GM12878 (cell line): ENCODE data around the gene NEK2. TPM values are rescaled to one million over a fixed set of nuclear protein-coding genes. Genes with fewer than 3 reads are reported as not detected.

Source experiments
- ATAC-seq: fragments of 200-7000 bp; cut with Tn5 transposase; 3 replicates; pipeline ENCODE4 v1.9.1; 2020; ENCODE audit warnings: mild to moderate bottlenecking, moderate library complexity
- BruUV-seq: library from RNA; stranded (reverse); fragments of 400-500 nt; replicated peaks from 2 replicates; lab custom pipeline; 2021; lab: Mats Ljungman, UMichigan
- CTCF ChIA-PET: fragments of 300-600 bp; sonication (Branson Sonifier 250); formaldehyde crosslinking; extraction: SDS; loops from one replicate; lab custom pipeline; 2021; ENCODE audit warnings: inconsistent platforms; lab: Yijun Ruan, JAX
- POLR2A ChIA-PET: fragments of 350-600 bp; formaldehyde crosslinking; extraction: SDS; loops from one replicate; lab custom pipeline; 2021; ENCODE audit warnings: inconsistent platforms; lab: Charles Lee
- RAD21 ChIA-PET: fragments of 300-600 bp; sonication (Branson Sonifier 250); formaldehyde crosslinking; loops from one replicate; lab custom pipeline; 2023; ENCODE audit warnings: antibody characterized with exemption; ENCODE audit not compliant: unreplicated experiment; lab: Charles Lee
- SMC1A ChIA-PET: fragments of 300-600 bp; sonication (Branson Sonifier 250); formaldehyde crosslinking; loops from one replicate; lab custom pipeline; 2023; ENCODE audit not compliant: unreplicated experiment, uncharacterized antibody; lab: Charles Lee
- DNase-seq: peaks from one replicate; pipeline ENCODE4 v3.0.0-alpha.2; 2011; ENCODE audit warnings: low read depth, low spot score
- FAIRE-seq: peaks from 3 replicates; lab custom pipeline; 2011; peaks lifted over from hg19 to GRCh38; lab: Jason Lieb, UNC
- H2AFZ ChIP-seq: 2 replicates; pipeline ENCODE4 v1.6.0; 2011; ENCODE audit warnings: low read depth, low read length, control low read depth; ENCODE audit not compliant: control insufficient read depth
- H3K27ac ChIP-seq: 2 replicates; pipeline ENCODE4 v1.5.1; 2011; ENCODE audit warnings: control low read depth; ENCODE audit not compliant: control insufficient read depth, insufficient read depth
- H3K27me3 ChIP-seq, 2 experiments: replicated peaks in 1 of 2; 2 replicates each; pipeline versions ENCODE4 v1.6.0 to v1.6.1; 2011; ENCODE audit warnings: low read length in 1 of 2; ENCODE audit not compliant: control insufficient read depth in 2 of 2, insufficient read depth in 2 of 2
- H3K36me3 ChIP-seq, 2 experiments: 2 replicates each; pipeline ENCODE4 v1.5.1; 2011; ENCODE audit warnings: low read length in 1 of 2; ENCODE audit not compliant: control insufficient read depth in 2 of 2, insufficient read depth in 2 of 2
- H3K4me1 ChIP-seq: 2 replicates; pipeline ENCODE4 v1.6.1; 2011; ENCODE audit warnings: mild to moderate bottlenecking, low read length, moderate library complexity, mixed read lengths; ENCODE audit not compliant: control insufficient read depth, insufficient read depth
- H3K4me2 ChIP-seq: 2 replicates; pipeline ENCODE4 v1.6.0; 2011; ENCODE audit warnings: control low read depth; ENCODE audit not compliant: control insufficient read depth, insufficient read depth
- H3K4me3 ChIP-seq: fragments of 200-600 bp; sonication (generic); 2 replicates; pipeline ENCODE4 v1.5.1; 2016
- H3K79me2 ChIP-seq: 2 replicates; pipeline ENCODE4 v1.6.0; 2011; ENCODE audit warnings: low read length; ENCODE audit not compliant: control insufficient read depth, insufficient read depth
- H3K9ac ChIP-seq: 2 replicates; pipeline ENCODE4 v1.8.0; 2011; ENCODE audit warnings: low read length, control low read depth, mixed read lengths; ENCODE audit not compliant: control insufficient read depth, insufficient read depth
- H3K9me3 ChIP-seq: replicated peaks from 3 replicates; pipeline ENCODE4 v1.5.1; 2011; ENCODE audit warnings: mild to moderate bottlenecking, low read length; ENCODE audit not compliant: control insufficient read depth, insufficient read depth
- H4K20me1 ChIP-seq: 2 replicates; pipeline ENCODE4 v1.6.0; 2011; ENCODE audit not compliant: control insufficient read depth, insufficient read depth
- ESRRA ChIP-seq: IDR thresholded peaks from 2 replicates; pipeline ENCODE4 v1.6.1; 2012; ENCODE audit warnings: mild to moderate bottlenecking, low read length, improper control_type of control experiment
- EZH2 ChIP-seq: IDR thresholded peaks from 2 replicates; pipeline ENCODE4 v1.6.1; 2012; ENCODE audit warnings: low read depth, mild to moderate bottlenecking, control low read depth, inconsistent platforms, low read length, borderline replicate concordance; ENCODE audit not compliant: control insufficient read depth
- GABPA ChIP-seq: IDR thresholded peaks from 2 replicates; pipeline ENCODE4 v1.6.1; 2014; ENCODE audit warnings: antibody characterized with exemption, low read depth, mild to moderate bottlenecking, inconsistent platforms
- IKZF2 ChIP-seq, 2 experiments: fragments of 450-650 bp; IDR thresholded peaks; 2 replicates each; pipeline ENCODE4 v1.6.1; 2017; ENCODE audit warnings: mild to moderate bottlenecking in 2 of 2, moderate library complexity in 2 of 2
- WGBS: methylation state at CpG from one replicate; pipeline ENCODE4 v1.1.6; 2016; ENCODE audit warnings: low lambda C conversion rate; ENCODE audit not compliant: insufficient replicate concordance, insufficient coverage; ENCODE audit errors: missing lambda C conversion rate; 5-methylcytosine and 5-hydroxymethylcytosine counted together
- in situ Hi-C: fragments of 300-500 bp; cut with MboI; formaldehyde crosslinking; loops from 9 replicates; pipeline ENCODE4 v1.14.3; 2018; ENCODE audit warnings: mixed read lengths
- intact Hi-C: fragments of 100-400 bp; cut with micrococcal nuclease; formaldehyde crosslinking; loops from one replicate; pipeline ENCODE4 v1.14.2; 2022; ENCODE audit not compliant: unreplicated experiment
- polyA plus RNA-seq, 11 experiments: library from polyadenylated mRNA; depleted of rRNA in 4 of 11; unstranded in 6 of 11; stranded (reverse) in 5 of 11; fragments of >200 nt; fragmentation: Nextera tagmentation in 4 of 11; fragmentation: Illumina TruSeq in 1 of 11; extraction: Ambion mirVana in 4 of 11; extraction: Trizol in 1 of 11; gene quantifications; 1 replicate in 1 of 11; 2 replicates in 10 of 11; pipeline versions ENCODE4 v1.2.1 to v1.2.3, GENCODE V29; 2011 to 2016; ENCODE audit warnings: inconsistent platforms in 2 of 11, missing spikeins in 2 of 11, low read depth in 1 of 11
- total RNA-seq, 4 experiments: library from RNA; depleted of rRNA in 3 of 4; stranded (reverse); fragments of >200 nt in 3 of 4; fragmentation: Illumina TruSeq in 1 of 4; extraction: Trizol in 1 of 4; gene quantifications; 2 replicates each; pipeline versions ENCODE4 v1.2.1 to v1.2.3, GENCODE V29; 2013 to 2021
- TF ChIP-seq, protein P1 (sequence below): IDR thresholded peaks from 2 replicates; pipeline ENCODE4 v1.6.1; 2012; ENCODE audit warnings: low read depth, low read length, improper control_type of control experiment
- TF ChIP-seq, protein P2 (sequence below): fragments of 450-650 bp; IDR thresholded peaks from 2 replicates; pipeline ENCODE4 v1.6.1; 2017; ENCODE audit warnings: mild to moderate bottlenecking, low read depth, inconsistent platforms; ENCODE audit not compliant: poor library complexity, severe bottlenecking

The NEK2 gene
- total and polyA plus RNA-seq, 10 of the 15 experiments (the other 5 are each of a cell fraction or from before 2014, with no cell fraction given), result 16.7 to 49.7 (median 36.9) TPM

DNA sequence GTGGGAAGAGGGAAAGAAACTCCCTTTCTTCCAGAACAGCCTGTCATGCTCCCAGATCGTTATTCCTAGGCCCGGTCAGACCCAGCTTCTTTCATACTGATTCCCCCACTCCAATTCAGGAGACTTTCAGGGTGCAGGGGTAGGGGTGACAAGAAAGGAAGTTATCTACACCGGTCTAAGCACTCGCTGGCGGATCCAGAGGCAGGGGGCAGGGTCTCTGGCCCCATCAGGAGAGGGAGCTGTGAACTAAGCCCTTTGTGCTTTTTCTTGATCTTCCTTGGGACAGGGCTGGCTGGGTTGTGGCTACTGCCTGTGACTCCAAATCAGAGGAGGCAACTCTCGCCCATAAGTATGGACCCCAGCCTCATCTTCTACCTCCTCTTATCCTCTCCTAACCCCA lies 44.3 kb downstream of the NEK2 start:
- 54% methylated on average over 6 of the region's 6 CpGs for WGBS
- CTCF ChIA-PET, result interaction anchor here (1.2 to 1.9 kb wide), 2 partner anchors 17 to 101 kb away, joined by 3 to 5 read pairs; no protein-coding TSS in a partner anchor

More for the DNA sequence above, 44.3 kb downstream of the NEK2 start:
- no peaks in the 10 kb centered on the region for H4K20me1 ChIP-seq
- H3K27me3 ChIP-seq, result no peaks in the 10 kb centered on the region
- TF ChIP-seq ESRRA (no peak), EZH2 (no peak), IKZF2 (IDR thresholded peaks at IDR 0.05) (no peak), GABPA (no peak)
- TF ChIP-seq, protein P1, sequence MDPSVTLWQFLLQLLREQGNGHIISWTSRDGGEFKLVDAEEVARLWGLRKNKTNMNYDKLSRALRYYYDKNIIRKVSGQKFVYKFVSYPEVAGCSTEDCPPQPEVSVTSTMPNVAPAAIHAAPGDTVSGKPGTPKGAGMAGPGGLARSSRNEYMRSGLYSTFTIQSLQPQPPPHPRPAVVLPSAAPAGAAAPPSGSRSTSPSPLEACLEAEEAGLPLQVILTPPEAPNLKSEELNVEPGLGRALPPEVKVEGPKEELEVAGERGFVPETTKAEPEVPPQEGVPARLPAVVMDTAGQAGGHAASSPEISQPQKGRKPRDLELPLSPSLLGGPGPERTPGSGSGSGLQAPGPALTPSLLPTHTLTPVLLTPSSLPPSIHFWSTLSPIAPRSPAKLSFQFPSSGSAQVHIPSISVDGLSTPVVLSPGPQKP, result no peak
- TF ChIP-seq, protein P2, sequence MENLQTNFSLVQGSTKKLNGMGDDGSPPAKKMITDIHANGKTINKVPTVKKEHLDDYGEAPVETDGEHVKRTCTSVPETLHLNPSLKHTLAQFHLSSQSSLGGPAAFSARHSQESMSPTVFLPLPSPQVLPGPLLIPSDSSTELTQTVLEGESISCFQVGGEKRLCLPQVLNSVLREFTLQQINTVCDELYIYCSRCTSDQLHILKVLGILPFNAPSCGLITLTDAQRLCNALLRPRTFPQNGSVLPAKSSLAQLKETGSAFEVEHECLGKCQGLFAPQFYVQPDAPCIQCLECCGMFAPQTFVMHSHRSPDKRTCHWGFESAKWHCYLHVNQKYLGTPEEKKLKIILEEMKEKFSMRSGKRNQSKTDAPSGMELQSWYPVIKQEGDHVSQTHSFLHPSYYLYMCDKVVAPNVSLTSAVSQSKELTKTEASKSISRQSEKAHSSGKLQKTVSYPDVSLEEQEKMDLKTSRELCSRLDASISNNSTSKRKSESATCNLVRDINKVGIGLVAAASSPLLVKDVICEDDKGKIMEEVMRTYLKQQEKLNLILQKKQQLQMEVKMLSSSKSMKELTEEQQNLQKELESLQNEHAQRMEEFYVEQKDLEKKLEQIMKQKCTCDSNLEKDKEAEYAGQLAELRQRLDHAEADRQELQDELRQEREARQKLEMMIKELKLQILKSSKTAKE, result no peak
- TF ChIP-seq, all 136 proteins: peak for 0
- SMC1A ChIA-PET, result no interaction called here
- H3K4me3 ChIP-seq, result no peak overlapping the region
- no peak overlapping the region for H3K9ac ChIP-seq
- no TSS peak for BruUV-seq
- no peaks in the 10 kb centered on the region for H3K36me3 ChIP-seq
- H3K27ac ChIP-seq, result no peak overlapping the region
- peaks cover 10% of the 10 kb centered on the region for H3K4me1 ChIP-seq
- no peak for ATAC-seq
- H2AFZ ChIP-seq, result no peak overlapping the region
- H3K79me2 ChIP-seq, result no peaks in the 10 kb centered on the region
- H3K4me2 ChIP-seq, result no peak overlapping the region
- intact Hi-C loops, result no loop called here
- FAIRE-seq, result no peak
- in situ Hi-C loops, result no loop called here
- H3K9me3 ChIP-seq, result no peaks in the 10 kb centered on the region
- DNase-seq, result no peak
- POLR2A ChIA-PET, result no interaction called here
- RAD21 ChIA-PET, result no interaction called here
